ENCODE results near the gene GRXCR1. TPM values are rescaled to one million over a fixed set of nuclear protein-coding genes. Genes with fewer than 3 reads are reported as not detected.

GRXCR1 gene
- not detected in 2 replicates for polyA plus RNA-seq (2012; rRNA removed)
- not detected in 2 replicates for polyA plus RNA-seq (2012; cell fraction: cytosol; rRNA removed)
- polyA plus RNA-seq (2012; cell fraction: nucleus; rRNA removed), result not detected in 2 replicates

DNA sequence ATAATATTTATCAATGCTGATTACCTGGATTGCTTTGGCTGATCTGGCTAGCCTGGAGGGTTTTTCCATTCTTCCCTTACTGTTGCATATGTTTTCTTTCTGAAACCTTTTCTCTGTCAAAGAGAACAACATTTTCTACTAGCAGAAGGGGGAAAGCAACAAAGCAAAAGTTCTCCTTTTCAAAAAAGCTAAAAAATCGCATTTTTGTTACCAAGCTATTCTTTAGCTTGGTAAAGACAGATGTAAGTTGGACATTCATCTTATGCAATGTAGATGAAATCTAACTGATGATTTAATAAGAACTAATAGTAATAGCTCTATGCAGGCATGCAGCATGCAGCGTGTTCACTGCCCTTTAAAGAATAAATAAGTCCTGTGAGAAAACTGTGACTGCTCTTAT is at the start of gene GRXCR1:
Gene GRXCR1, plus strand, starts transcription at position 301 of the 400 bp plus-strand sequence. CDS start 554 bp downstream, outside the sequence.
- no peaks in the 10 kb centered on the region for H3K36me3 ChIP-seq (replicated peaks in 1 of 2; ENCODE audit: control insufficient read depth in 1 of 2, insufficient read depth in 2 of 2, low read length in 1 of 2)
- H4K20me1 ChIP-seq (ENCODE audit: insufficient read depth), result no peaks in the 10 kb centered on the region
- WGBS (ENCODE audit: low lambda C conversion rate), result 16% methylated on average over 2 of the region's 2 CpGs
- H3K79me2 ChIP-seq (ENCODE audit: insufficient read depth), result no peaks in the 10 kb centered on the region
- H3K4me3 ChIP-seq (ENCODE audit: low read depth in 2 of 2, low read length in 1 of 2), result no peak within 1 kb of the TSS
- no peak within 1 kb of the TSS for H3K27ac ChIP-seq (ENCODE audit: low read depth in 2 of 2, low read length in 1 of 2)
- ChIA-PET POLR2A (no interaction called here), CTCF (no interaction called here)
- TF ChIP-seq SMC3 (IDR thresholded peaks at IDR 0.05; ENCODE audit: low read depth, low read length) (no peak), EZH2phosphoT487 (IDR thresholded peaks at IDR 0.05; ENCODE audit: borderline replicate concordance, low read depth) (no peak), USF2 (IDR thresholded peaks at IDR 0.05; ENCODE audit: borderline replicate concordance, low read depth, low read length) (no peak), GATA2 (CRISPR knock-in tag; IDR thresholded peaks at IDR 0.05) (no peak), YY1 (IDR thresholded peaks at IDR 0.05; ENCODE audit: low read depth) (no peak), POLR2AphosphoS5 (IDR thresholded peaks at IDR 0.05; ENCODE audit: low read depth, low read length) (no peak), RFX5 (IDR thresholded peaks at IDR 0.05; ENCODE audit: low read length) (no peak), FOXM1 (IDR thresholded peaks at IDR 0.05; ENCODE audit: low read depth) (no peak), RAD21 (IDR thresholded peaks at IDR 0.05; ENCODE audit: low read length) (no peak), NRF1 (IDR thresholded peaks at IDR 0.05; ENCODE audit: low read depth, low read length) (no peak), RCOR1 (IDR thresholded peaks at IDR 0.05; ENCODE audit: low read length) (no peak), GABPA (IDR thresholded peaks at IDR 0.05; ENCODE audit: low read depth) (no peak), REST (IDR thresholded peaks at IDR 0.05; ENCODE audit: low read depth, low read length) (no peak), RXRA (IDR thresholded peaks at IDR 0.05; ENCODE audit: borderline replicate concordance, low read depth) (no peak), EP300 (IDR thresholded peaks at IDR 0.05; ENCODE audit: borderline replicate concordance in 1 of 2, low read depth in 1 of 2, low read length in 1 of 2) (no peak), CHD2 (IDR thresholded peaks at IDR 0.05; ENCODE audit: low read length, partially characterized antibody) (no peak), MAX (IDR thresholded peaks at IDR 0.05; ENCODE audit: low read depth) (no peak), JUND (IDR thresholded peaks at IDR 0.05) (no peak)
- TF ChIP-seq, protein P1, sequence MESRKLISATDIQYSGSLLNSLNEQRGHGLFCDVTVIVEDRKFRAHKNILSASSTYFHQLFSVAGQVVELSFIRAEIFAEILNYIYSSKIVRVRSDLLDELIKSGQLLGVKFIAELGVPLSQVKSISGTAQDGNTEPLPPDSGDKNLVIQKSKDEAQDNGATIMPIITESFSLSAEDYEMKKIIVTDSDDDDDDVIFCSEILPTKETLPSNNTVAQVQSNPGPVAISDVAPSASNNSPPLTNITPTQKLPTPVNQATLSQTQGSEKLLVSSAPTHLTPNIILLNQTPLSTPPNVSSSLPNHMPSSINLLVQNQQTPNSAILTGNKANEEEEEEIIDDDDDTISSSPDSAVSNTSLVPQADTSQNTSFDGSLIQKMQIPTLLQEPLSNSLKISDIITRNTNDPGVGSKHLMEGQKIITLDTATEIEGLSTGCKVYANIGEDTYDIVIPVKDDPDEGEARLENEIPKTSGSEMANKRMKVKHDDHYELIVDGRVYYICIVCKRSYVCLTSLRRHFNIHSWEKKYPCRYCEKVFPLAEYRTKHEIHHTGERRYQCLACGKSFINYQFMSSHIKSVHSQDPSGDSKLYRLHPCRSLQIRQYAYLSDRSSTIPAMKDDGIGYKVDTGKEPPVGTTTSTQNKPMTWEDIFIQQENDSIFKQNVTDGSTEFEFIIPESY (IDR thresholded peaks at IDR 0.05; ENCODE audit: borderline replicate concordance, low read depth), result no peak
- TF ChIP-seq, protein P2, sequence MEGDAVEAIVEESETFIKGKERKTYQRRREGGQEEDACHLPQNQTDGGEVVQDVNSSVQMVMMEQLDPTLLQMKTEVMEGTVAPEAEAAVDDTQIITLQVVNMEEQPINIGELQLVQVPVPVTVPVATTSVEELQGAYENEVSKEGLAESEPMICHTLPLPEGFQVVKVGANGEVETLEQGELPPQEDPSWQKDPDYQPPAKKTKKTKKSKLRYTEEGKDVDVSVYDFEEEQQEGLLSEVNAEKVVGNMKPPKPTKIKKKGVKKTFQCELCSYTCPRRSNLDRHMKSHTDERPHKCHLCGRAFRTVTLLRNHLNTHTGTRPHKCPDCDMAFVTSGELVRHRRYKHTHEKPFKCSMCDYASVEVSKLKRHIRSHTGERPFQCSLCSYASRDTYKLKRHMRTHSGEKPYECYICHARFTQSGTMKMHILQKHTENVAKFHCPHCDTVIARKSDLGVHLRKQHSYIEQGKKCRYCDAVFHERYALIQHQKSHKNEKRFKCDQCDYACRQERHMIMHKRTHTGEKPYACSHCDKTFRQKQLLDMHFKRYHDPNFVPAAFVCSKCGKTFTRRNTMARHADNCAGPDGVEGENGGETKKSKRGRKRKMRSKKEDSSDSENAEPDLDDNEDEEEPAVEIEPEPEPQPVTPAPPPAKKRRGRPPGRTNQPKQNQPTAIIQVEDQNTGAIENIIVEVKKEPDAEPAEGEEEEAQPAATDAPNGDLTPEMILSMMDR (IDR thresholded peaks at IDR 0.05), result no peak
- no peak for DNase-seq
- no peak within 1 kb of the TSS for H3K4me2 ChIP-seq
- H3K9ac ChIP-seq, result no peak within 1 kb of the TSS
- H3K4me1 ChIP-seq (ENCODE audit: control insufficient read depth in 1 of 2, insufficient read depth in 2 of 2, low read depth in 1 of 2, low read length in 1 of 2), result no peaks in the 10 kb centered on the region
- no peaks in the 10 kb centered on the region for H3F3A ChIP-seq (replicated peaks; ENCODE audit: insufficient read depth)
- no peaks in the 10 kb centered on the region for H3K9me3 ChIP-seq
- no peak within 1 kb of the TSS for H2AFZ ChIP-seq (ENCODE audit: low read depth)
- no peaks in the 10 kb centered on the region for H3K27me3 ChIP-seq (ENCODE audit: insufficient read depth)
- no peaks in the 10 kb centered on the region for H3K9me2 ChIP-seq

All from SK-N-SH (cell line).